HEK293 (cell line): ENCODE results near the gene UCHL3.

Experiments
- CTCF ChIA-PET: fragments of 350-600 bp; formaldehyde crosslinking; extraction: SDS; loops from one replicate; lab custom pipeline; 2021; ENCODE audit warnings: antibody characterized with exemption; lab: Yijun Ruan, JAX
- POLR2A ChIA-PET: fragments of 300-600 bp; formaldehyde crosslinking; extraction: SDS; loops from one replicate; lab custom pipeline; 2020; ENCODE audit warnings: antibody characterized with exemption, inconsistent platforms; lab: Yijun Ruan, JAX
- H3K27ac ChIP-seq: fragments of 200-500 bp; sonication (Bioruptor generic); 2 replicates; pipeline ENCODE4 v1.5.1; 2014; ENCODE audit warnings: low read depth, low read length, control low read depth, inconsistent platforms; ENCODE audit errors: extremely low read depth
- H3K36me3 ChIP-seq, 2 experiments: fragments of 200-500 bp in 1 of 2; sonication (Bioruptor generic) in 1 of 2; 1 replicate in 1 of 2; 2 replicates in 1 of 2; pipeline ENCODE4 v1.5.1; 2014 to 2017; ENCODE audit warnings: inconsistent platforms in 2 of 2, low read length in 2 of 2; ENCODE audit not compliant: control insufficient read depth in 2 of 2, insufficient read depth in 1 of 2
- H3K4me1 ChIP-seq: fragments of 200-500 bp; sonication (Bioruptor generic); 2 replicates; pipeline ENCODE4 v1.5.1; 2014; ENCODE audit warnings: mild to moderate bottlenecking, low read length, inconsistent platforms; ENCODE audit not compliant: control insufficient read depth, insufficient read depth
- H3K4me3 ChIP-seq: 2 replicates; pipeline ENCODE4 v1.5.1; 2011; ENCODE audit warnings: low read depth, mild to moderate bottlenecking, control low read depth, low read length, moderate library complexity
- H3K9me3 ChIP-seq: fragments of 200-500 bp; sonication (Bioruptor generic); 2 replicates; pipeline ENCODE4 v1.5.1; 2014; ENCODE audit warnings: low read depth, low read length, inconsistent platforms; ENCODE audit not compliant: control insufficient read depth, insufficient read depth
- GLI2 ChIP-seq: fragments of 450-650 bp; formaldehyde crosslinking; IDR thresholded peaks from 2 replicates; pipeline ENCODE4; 2017; ENCODE audit warnings: missing biosample characterization, missing genetic modification characterization, low read depth, borderline replicate concordance
- HOXD13 ChIP-seq: sonication (generic); formaldehyde crosslinking; IDR thresholded peaks from 2 replicates; pipeline ENCODE4 v1.8.0; 2022; ENCODE audit warnings: missing genetic modification reagents, borderline replicate concordance
- IKZF3 ChIP-seq: fragments of 450-650 bp; IDR thresholded peaks from 2 replicates; pipeline ENCODE4 v1.5.0; 2018; ENCODE audit warnings: missing biosample characterization, mild to moderate bottlenecking, missing genetic modification characterization, moderate library complexity
- TCF7L2 ChIP-seq: IDR thresholded peaks from 2 replicates; pipeline ENCODE4 v1.6.1; 2011; ENCODE audit warnings: low read depth, mild to moderate bottlenecking, inconsistent platforms, low read length, moderate library complexity, borderline replicate concordance
- WT1 ChIP-seq: fragments of 450-650 bp; formaldehyde crosslinking; IDR thresholded peaks from 2 replicates; pipeline ENCODE4 v1.5.1; 2016; ENCODE audit warnings: missing biosample characterization, missing genetic modification characterization
- ZFP37 ChIP-seq: fragments of 450-650 bp; formaldehyde crosslinking; IDR thresholded peaks from 2 replicates; pipeline ENCODE4 v1.5.1; 2016; ENCODE audit warnings: missing biosample characterization, missing genetic modification characterization
- ZNF140 ChIP-seq: fragments of 450-650 bp; formaldehyde crosslinking; IDR thresholded peaks from 2 replicates; pipeline ENCODE4 v1.5.1; 2016; ENCODE audit warnings: missing biosample characterization, missing genetic modification characterization
- ZNF175 ChIP-seq: fragments of 450-650 bp; formaldehyde crosslinking; IDR thresholded peaks from 2 replicates; pipeline ENCODE4 v1.5.1; 2016; ENCODE audit warnings: missing biosample characterization, missing genetic modification characterization
- ZNF211 ChIP-seq: fragments of 450-650 bp; formaldehyde crosslinking; IDR thresholded peaks from 2 replicates; pipeline ENCODE4 v1.5.1; 2016; ENCODE audit warnings: low read depth, missing biosample characterization, missing genetic modification characterization
- ZNF394 ChIP-seq: fragments of 450-650 bp; formaldehyde crosslinking; IDR thresholded peaks from 2 replicates; pipeline ENCODE4 v1.5.1; 2016; ENCODE audit warnings: missing biosample characterization, missing genetic modification characterization, mild to moderate bottlenecking, moderate library complexity, borderline replicate concordance
- ZNF404 ChIP-seq: fragments of 450-650 bp; formaldehyde crosslinking; IDR thresholded peaks from 2 replicates; pipeline ENCODE4 v1.5.1; 2017; ENCODE audit warnings: missing biosample characterization, missing genetic modification characterization
- ZNF596 ChIP-seq: fragments of 450-650 bp; IDR thresholded peaks from 2 replicates; pipeline ENCODE4 v1.5.0; 2018; ENCODE audit warnings: missing biosample characterization, mild to moderate bottlenecking, missing genetic modification characterization, moderate library complexity
- ZNF670 ChIP-seq: fragments of 450-650 bp; formaldehyde crosslinking; IDR thresholded peaks from 2 replicates; pipeline ENCODE4 v1.5.1; 2016; ENCODE audit warnings: missing biosample characterization, missing genetic modification characterization, low read depth
- ZNF791 ChIP-seq: fragments of 450-650 bp; formaldehyde crosslinking; IDR thresholded peaks from 2 replicates; pipeline ENCODE4 v1.5.1; 2016; ENCODE audit warnings: missing biosample characterization, missing genetic modification characterization
- ZSCAN23 ChIP-seq: fragments of 450-650 bp; formaldehyde crosslinking; IDR thresholded peaks from 2 replicates; pipeline ENCODE4 v1.5.1; 2016; ENCODE audit warnings: missing biosample characterization, missing genetic modification characterization
- TF ChIP-seq, protein P1 (sequence below): sonication (generic); formaldehyde crosslinking; IDR thresholded peaks from 2 replicates; pipeline ENCODE4 v1.8.1; 2022; ENCODE audit warnings: mild to moderate bottlenecking, moderate library complexity, missing genetic modification reagents
- TF ChIP-seq, protein P2 (sequence below): fragments of 450-650 bp; formaldehyde crosslinking; IDR thresholded peaks from 2 replicates; pipeline ENCODE4 v1.5.1; 2016; ENCODE audit warnings: missing biosample characterization, missing genetic modification characterization
- TF ChIP-seq, protein P3 (sequence below): fragments of 450-650 bp; formaldehyde crosslinking; conservative IDR thresholded peaks from 2 replicates; pipeline ENCODE4 v1.5.1; 2016; ENCODE audit warnings: low read depth, missing biosample characterization, missing genetic modification characterization
- TF ChIP-seq, protein P4 (sequence below): IDR thresholded peaks from 2 replicates; pipeline ENCODE4 v1.6.1; 2011; ENCODE audit warnings: mild to moderate bottlenecking, low read depth, low read length, borderline replicate concordance
- TF ChIP-seq, protein P5 (sequence below): fragments of 450-650 bp; formaldehyde crosslinking; IDR thresholded peaks from 2 replicates; pipeline ENCODE4 v1.5.1; 2016; ENCODE audit warnings: missing biosample characterization, missing genetic modification characterization

The UCHL3 gene

DNA sequence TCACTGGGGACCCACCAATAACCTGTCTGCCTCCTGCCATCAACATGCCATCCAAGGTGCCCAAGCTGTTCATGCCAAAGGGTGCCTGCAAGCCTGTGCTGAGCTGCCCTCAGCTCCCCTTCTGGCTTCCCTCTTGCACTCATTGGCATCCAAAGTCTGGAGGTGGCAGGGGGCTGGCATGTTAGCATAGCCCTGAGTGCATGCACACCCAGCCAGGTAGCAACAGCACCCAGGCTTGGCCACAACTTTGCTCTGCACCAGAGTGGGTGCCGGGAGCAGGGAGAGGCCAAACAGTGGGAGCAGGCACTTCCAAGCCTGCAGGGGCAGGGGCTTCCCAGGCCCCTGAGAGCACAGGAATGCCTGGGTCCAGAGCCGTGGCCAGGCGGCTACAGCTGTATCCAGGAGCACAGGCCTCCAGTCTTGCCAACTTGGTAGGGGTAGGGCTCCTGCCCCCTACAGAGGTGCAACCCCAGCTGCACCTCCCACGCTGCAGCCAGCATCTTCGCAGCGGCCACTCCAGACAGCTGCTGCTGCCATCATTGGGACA is 41.5 kb upstream of the UCHL3 start:
- POLR2A ChIA-PET, result no interaction called here
- H3K27ac ChIP-seq, result no peak overlapping the region
- no peak for TF ChIP-seq ZSCAN23 (tag by site-specific recombination)
- TF ChIP-seq HOXD13 (CRISPR knock-in tag), result no peak
- TF ChIP-seq, protein P1, sequence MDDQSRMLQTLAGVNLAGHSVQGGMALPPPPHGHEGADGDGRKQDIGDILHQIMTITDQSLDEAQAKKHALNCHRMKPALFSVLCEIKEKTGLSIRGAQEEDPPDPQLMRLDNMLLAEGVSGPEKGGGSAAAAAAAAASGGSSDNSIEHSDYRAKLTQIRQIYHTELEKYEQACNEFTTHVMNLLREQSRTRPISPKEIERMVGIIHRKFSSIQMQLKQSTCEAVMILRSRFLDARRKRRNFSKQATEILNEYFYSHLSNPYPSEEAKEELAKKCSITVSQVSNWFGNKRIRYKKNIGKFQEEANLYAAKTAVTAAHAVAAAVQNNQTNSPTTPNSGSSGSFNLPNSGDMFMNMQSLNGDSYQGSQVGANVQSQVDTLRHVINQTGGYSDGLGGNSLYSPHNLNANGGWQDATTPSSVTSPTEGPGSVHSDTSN (CRISPR knock-in tag), result no peak
- no peak for TF ChIP-seq GLI2 (tag by site-specific recombination)
- TF ChIP-seq ZNF791 (tag by site-specific recombination), result no peak
- TF ChIP-seq, protein P2, sequence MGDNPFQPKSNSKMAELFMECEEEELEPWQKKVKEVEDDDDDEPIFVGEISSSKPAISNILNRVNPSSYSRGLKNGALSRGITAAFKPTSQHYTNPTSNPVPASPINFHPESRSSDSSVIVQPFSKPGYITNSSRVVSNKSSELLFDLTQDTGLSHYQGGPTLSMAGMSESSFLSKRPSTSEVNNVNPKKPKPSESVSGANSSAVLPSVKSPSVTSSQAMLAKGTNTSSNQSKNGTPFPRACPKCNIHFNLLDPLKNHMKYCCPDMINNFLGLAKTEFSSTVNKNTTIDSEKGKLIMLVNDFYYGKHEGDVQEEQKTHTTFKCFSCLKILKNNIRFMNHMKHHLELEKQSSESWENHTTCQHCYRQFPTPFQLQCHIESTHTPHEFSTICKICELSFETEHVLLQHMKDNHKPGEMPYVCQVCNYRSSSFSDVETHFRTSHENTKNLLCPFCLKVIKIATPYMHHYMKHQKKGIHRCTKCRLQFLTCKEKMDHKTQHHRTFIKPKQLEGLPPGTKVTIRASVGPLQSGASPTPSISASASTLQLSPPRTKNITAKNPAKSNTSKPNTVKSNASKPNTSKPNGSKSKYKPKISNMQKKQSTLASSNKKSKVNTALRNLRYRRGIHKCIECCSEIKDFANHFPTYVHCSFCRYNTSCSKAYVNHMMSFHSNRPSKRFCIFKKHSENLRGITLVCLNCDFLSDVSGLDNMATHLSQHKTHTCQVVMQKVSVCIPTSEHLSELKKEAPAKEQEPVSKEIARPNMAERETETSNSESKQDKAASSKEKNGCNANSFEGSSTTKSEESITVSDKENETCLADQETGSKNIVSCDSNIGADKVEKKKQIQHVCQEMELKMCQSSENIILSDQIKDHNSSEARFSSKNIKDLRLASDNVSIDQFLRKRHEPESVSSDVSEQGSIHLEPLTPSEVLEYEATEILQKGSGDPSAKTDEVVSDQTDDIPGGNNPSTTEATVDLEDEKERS (tag by site-specific recombination), result no peak
- TF ChIP-seq, protein P3, sequence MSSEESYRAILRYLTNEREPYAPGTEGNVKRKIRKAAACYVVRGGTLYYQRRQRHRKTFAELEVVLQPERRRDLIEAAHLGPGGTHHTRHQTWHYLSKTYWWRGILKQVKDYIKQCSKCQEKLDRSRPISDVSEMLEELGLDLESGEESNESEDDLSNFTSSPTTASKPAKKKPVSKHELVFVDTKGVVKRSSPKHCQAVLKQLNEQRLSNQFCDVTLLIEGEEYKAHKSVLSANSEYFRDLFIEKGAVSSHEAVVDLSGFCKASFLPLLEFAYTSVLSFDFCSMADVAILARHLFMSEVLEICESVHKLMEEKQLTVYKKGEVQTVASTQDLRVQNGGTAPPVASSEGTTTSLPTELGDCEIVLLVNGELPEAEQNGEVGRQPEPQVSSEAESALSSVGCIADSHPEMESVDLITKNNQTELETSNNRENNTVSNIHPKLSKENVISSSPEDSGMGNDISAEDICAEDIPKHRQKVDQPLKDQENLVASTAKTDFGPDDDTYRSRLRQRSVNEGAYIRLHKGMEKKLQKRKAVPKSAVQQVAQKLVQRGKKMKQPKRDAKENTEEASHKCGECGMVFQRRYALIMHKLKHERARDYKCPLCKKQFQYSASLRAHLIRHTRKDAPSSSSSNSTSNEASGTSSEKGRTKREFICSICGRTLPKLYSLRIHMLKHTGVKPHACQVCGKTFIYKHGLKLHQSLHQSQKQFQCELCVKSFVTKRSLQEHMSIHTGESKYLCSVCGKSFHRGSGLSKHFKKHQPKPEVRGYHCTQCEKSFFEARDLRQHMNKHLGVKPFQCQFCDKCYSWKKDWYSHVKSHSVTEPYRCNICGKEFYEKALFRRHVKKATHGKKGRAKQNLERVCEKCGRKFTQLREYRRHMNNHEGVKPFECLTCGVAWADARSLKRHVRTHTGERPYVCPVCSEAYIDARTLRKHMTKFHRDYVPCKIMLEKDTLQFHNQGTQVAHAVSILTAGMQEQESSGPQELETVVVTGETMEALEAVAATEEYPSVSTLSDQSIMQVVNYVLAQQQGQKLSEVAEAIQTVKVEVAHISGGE, result no peak
- no peak for TF ChIP-seq ZNF175
- no peak for TF ChIP-seq ZNF404 (tag by site-specific recombination)
- no peak for TF ChIP-seq ZNF394 (tag by site-specific recombination)
- TF ChIP-seq WT1, result no peak
- TF ChIP-seq, protein P4, sequence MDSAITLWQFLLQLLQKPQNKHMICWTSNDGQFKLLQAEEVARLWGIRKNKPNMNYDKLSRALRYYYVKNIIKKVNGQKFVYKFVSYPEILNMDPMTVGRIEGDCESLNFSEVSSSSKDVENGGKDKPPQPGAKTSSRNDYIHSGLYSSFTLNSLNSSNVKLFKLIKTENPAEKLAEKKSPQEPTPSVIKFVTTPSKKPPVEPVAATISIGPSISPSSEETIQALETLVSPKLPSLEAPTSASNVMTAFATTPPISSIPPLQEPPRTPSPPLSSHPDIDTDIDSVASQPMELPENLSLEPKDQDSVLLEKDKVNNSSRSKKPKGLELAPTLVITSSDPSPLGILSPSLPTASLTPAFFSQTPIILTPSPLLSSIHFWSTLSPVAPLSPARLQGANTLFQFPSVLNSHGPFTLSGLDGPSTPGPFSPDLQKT, result no peak
- TF ChIP-seq ZNF211 (tag by site-specific recombination), result no peak
- no peak for TF ChIP-seq ZFP37 (tag by site-specific recombination)
- TF ChIP-seq ZNF670 (tag by site-specific recombination), result no peak
- no peak for TF ChIP-seq ZNF596 (tag by site-specific recombination)
- TF ChIP-seq IKZF3 (tag by site-specific recombination), result no peak
- no peak for TF ChIP-seq TCF7L2
- TF ChIP-seq, protein P5, sequence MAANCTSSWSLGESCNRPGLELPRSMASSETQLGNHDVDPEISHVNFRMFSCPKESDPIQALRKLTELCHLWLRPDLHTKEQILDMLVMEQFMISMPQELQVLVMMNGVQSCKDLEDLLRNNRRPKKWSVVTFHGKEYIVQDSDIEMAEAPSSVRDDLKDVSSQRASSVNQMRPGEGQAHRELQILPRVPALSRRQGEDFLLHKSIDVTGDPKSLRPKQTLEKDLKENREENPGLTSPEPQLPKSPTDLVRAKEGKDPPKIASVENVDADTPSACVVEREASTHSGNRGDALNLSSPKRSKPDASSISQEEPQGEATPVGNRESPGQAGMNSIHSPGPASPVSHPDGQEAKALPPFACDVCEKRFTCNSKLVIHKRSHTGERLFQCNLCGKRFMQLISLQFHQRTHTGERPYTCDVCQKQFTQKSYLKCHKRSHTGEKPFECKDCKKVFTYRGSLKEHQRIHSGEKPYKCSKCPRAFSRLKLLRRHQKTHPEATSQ (tag by site-specific recombination), result no peak
- TF ChIP-seq ZNF140 (tag by site-specific recombination), result no peak
- TF ChIP-seq, all 188 proteins: peak for 0

More for the DNA sequence above, 41.5 kb upstream of the UCHL3 start:
- Histone ChIP-seq H3K36me3 (no peaks in the 10 kb centered on the region), H3K4me3 (no peak overlapping the region), H3K4me1 (no peaks in the 10 kb centered on the region), H3K9me3 (no peaks in the 10 kb centered on the region)
- CTCF ChIA-PET, result no interaction called here
